H9 (cell line): ENCODE data around the gene FAM53A. TPM values are rescaled to one million over a fixed set of nuclear protein-coding genes. Genes with fewer than 3 reads are reported as not detected.

Source experiments
- DNase-seq: peaks from one replicate; pipeline ENCODE4 v3.0.0-alpha.2; 2017
- H2AFZ ChIP-seq: one replicate; pipeline ENCODE4 v1.6.1; 2013; ENCODE audit warnings: mild to moderate bottlenecking, low read length, control low read depth, moderate library complexity
- H2AK5ac ChIP-seq: 2 replicates; pipeline ENCODE4 v1.6.1; 2013; ENCODE audit warnings: low read length, control low read depth, mixed read lengths; ENCODE audit not compliant: insufficient read length
- H2BK120ac ChIP-seq: one replicate; pipeline ENCODE4 v1.6.1; 2013; ENCODE audit warnings: low read depth, mild to moderate bottlenecking, low read length, control low read depth, inconsistent platforms; ENCODE audit not compliant: poor library complexity, severe bottlenecking
- H2BK12ac ChIP-seq: 2 replicates; pipeline ENCODE4 v1.6.1; 2013; ENCODE audit warnings: low read length, control low read depth, mixed read lengths, low read depth; ENCODE audit not compliant: insufficient read length
- H2BK15ac ChIP-seq: 2 replicates; pipeline ENCODE4 v1.6.1; 2013; ENCODE audit warnings: low read depth, low read length, control low read depth
- H2BK20ac ChIP-seq: one replicate; pipeline ENCODE4 v1.6.1; 2013; ENCODE audit warnings: low read depth, mild to moderate bottlenecking, low read length, control low read depth, inconsistent platforms; ENCODE audit not compliant: poor library complexity, severe bottlenecking
- H2BK5ac ChIP-seq: 2 replicates; pipeline ENCODE4 v1.6.1; 2013; ENCODE audit warnings: low read length, control low read depth, mixed read lengths; ENCODE audit not compliant: insufficient read length
- H3K14ac ChIP-seq: 2 replicates; pipeline ENCODE4 v1.6.1; 2013; ENCODE audit warnings: low read length, control low read depth; ENCODE audit not compliant: insufficient read depth
- H3K18ac ChIP-seq: 2 replicates; pipeline ENCODE4 v1.6.1; 2013; ENCODE audit warnings: low read depth, mild to moderate bottlenecking, mixed read lengths, low read length, control low read depth; ENCODE audit not compliant: insufficient read length
- H3K23ac ChIP-seq: 2 replicates; pipeline ENCODE4 v1.6.1; 2013; ENCODE audit warnings: low read length, control low read depth, mixed read lengths, low read depth; ENCODE audit not compliant: insufficient read length
- H3K23me2 ChIP-seq: 2 replicates; pipeline ENCODE4 v1.6.1; 2013; ENCODE audit warnings: low read depth, mild to moderate bottlenecking, mixed read lengths, low read length, control low read depth; ENCODE audit not compliant: insufficient read length, poor library complexity, severe bottlenecking
- H3K27ac ChIP-seq: 2 replicates; pipeline ENCODE4 v1.5.1; 2013; ENCODE audit warnings: low read length, control low read depth, mixed read lengths, low read depth; ENCODE audit not compliant: insufficient read length
- H3K27me3 ChIP-seq: 2 replicates; pipeline ENCODE4 v1.6.1; 2013; ENCODE audit warnings: low read length, control low read depth, inconsistent platforms; ENCODE audit not compliant: insufficient read depth
- H3K4ac ChIP-seq: 2 replicates; pipeline ENCODE4 v1.6.1; 2013; ENCODE audit warnings: low read depth, mild to moderate bottlenecking, control low read depth, inconsistent platforms, low read length, moderate library complexity
- H3K4me1 ChIP-seq: 2 replicates; pipeline ENCODE4 v1.6.1; 2013; ENCODE audit warnings: low read length, control low read depth, inconsistent platforms; ENCODE audit not compliant: insufficient read depth
- H3K4me2 ChIP-seq: 2 replicates; pipeline ENCODE4 v1.6.1; 2013; ENCODE audit warnings: low read length, control low read depth, mixed read lengths; ENCODE audit not compliant: insufficient read length, insufficient read depth
- H3K56ac ChIP-seq: 2 replicates; pipeline ENCODE4 v1.6.1; 2013; ENCODE audit warnings: low read depth, mild to moderate bottlenecking, mixed read lengths, low read length, control low read depth; ENCODE audit not compliant: insufficient read length
- H3K79me1 ChIP-seq: 2 replicates; pipeline ENCODE4 v1.6.1; 2013; ENCODE audit warnings: low read depth, mild to moderate bottlenecking, moderate library complexity, low read length, control low read depth, inconsistent platforms; ENCODE audit not compliant: insufficient read depth, poor library complexity, severe bottlenecking
- H3K79me2 ChIP-seq: 2 replicates; pipeline ENCODE4 v1.6.1; 2013; ENCODE audit warnings: low read length, control low read depth, inconsistent platforms; ENCODE audit not compliant: insufficient read depth
- H3K9ac ChIP-seq: 2 replicates; pipeline ENCODE4 v1.6.1; 2013; ENCODE audit warnings: low read length, control low read depth, mixed read lengths; ENCODE audit not compliant: insufficient read length; ENCODE audit errors: extremely low read depth
- H3K9me3 ChIP-seq: one replicate; pipeline ENCODE4 v1.6.1; 2013; ENCODE audit warnings: low read depth, low read length, inconsistent platforms; ENCODE audit not compliant: control insufficient read depth
- H3T11ph ChIP-seq: one replicate; pipeline ENCODE4 v1.6.1; 2013; ENCODE audit warnings: mild to moderate bottlenecking, low read length, control low read depth, inconsistent platforms
- H4K20me1 ChIP-seq: one replicate; pipeline ENCODE4 v1.6.1; 2013; ENCODE audit not compliant: control insufficient read depth, insufficient read length, insufficient read depth
- H4K5ac ChIP-seq: 2 replicates; pipeline ENCODE4 v1.6.1; 2013; ENCODE audit warnings: low read depth, mild to moderate bottlenecking, mixed read lengths, low read length, control low read depth; ENCODE audit not compliant: insufficient read length
- H4K8ac ChIP-seq: replicated peaks from 2 replicates; pipeline ENCODE4 v1.6.1; 2013; ENCODE audit warnings: low read length, control low read depth, mixed read lengths, low read depth; ENCODE audit not compliant: insufficient read length
- H4K91ac ChIP-seq: 2 replicates; pipeline ENCODE4 v1.6.1; 2013; ENCODE audit warnings: low read depth, mild to moderate bottlenecking, moderate library complexity, mixed read lengths, low read length, control low read depth; ENCODE audit not compliant: insufficient read length
- H3K27ac Mint-ChIP-seq, 3 experiments: 2 replicates in 2 of 3; 3 replicates in 1 of 3; pipeline ENCODE4 v1.8.0; 2020 to 2021; ENCODE audit warnings: mixed read lengths in 3 of 3, mild to moderate bottlenecking in 1 of 3, moderate library complexity in 1 of 3
- H3K27me3 Mint-ChIP-seq: 2 replicates; pipeline ENCODE4 v1.8.0; 2021; ENCODE audit warnings: low read depth, mild to moderate bottlenecking, moderate library complexity, mixed read lengths
- H3K36me3 Mint-ChIP-seq, 3 experiments: 2 replicates in 2 of 3; 3 replicates in 1 of 3; pipeline ENCODE4 v1.8.0; 2020 to 2021; ENCODE audit warnings: low read depth in 3 of 3, mixed read lengths in 3 of 3; ENCODE audit not compliant: insufficient read depth in 1 of 3
- H3K4me1 Mint-ChIP-seq, 2 experiments: 2 replicates each; pipeline ENCODE4 v1.8.0; 2020; ENCODE audit warnings: mixed read lengths in 2 of 2
- H3K4me3 Mint-ChIP-seq, 2 experiments: 2 replicates in 1 of 2; 3 replicates in 1 of 2; pipeline ENCODE4 v1.8.0; 2020 to 2021; ENCODE audit warnings: mild to moderate bottlenecking in 2 of 2, mixed read lengths in 2 of 2, moderate library complexity in 1 of 2
- H3K9me3 Mint-ChIP-seq, 2 experiments: 2 replicates in 1 of 2; 3 replicates in 1 of 2; pipeline ENCODE4 v1.8.0; 2020; ENCODE audit warnings: mild to moderate bottlenecking in 2 of 2, mixed read lengths in 2 of 2, moderate library complexity in 1 of 2
- WGBS: extraction: QIAGEN DNeasy Blood & Tissue Kit; methylation state at CpG from one replicate; pipeline ENCODE4 v1.1.7; 2013; ENCODE audit warnings: missing lambda C conversion rate, low lambda C conversion rate, mixed read lengths; ENCODE audit not compliant: insufficient read length; ENCODE audit errors: extremely low coverage; 5-methylcytosine and 5-hydroxymethylcytosine counted together
- total RNA-seq: library from RNA; stranded (reverse); gene quantifications from 2 replicates; pipeline ENCODE4 v1.2.1, GENCODE V29; 2021
- TF ChIP-seq, protein P1 (sequence below): fragments of 200-600 bp; sonication (generic); conservative IDR thresholded peaks from 3 replicates; pipeline ENCODE4 v1.8.0; 2021; ENCODE audit warnings: antibody characterized with exemption, mild to moderate bottlenecking

The FAM53A gene
- total RNA-seq, 1 experiment from 2014 or later = 2.4 TPM

DNA sequence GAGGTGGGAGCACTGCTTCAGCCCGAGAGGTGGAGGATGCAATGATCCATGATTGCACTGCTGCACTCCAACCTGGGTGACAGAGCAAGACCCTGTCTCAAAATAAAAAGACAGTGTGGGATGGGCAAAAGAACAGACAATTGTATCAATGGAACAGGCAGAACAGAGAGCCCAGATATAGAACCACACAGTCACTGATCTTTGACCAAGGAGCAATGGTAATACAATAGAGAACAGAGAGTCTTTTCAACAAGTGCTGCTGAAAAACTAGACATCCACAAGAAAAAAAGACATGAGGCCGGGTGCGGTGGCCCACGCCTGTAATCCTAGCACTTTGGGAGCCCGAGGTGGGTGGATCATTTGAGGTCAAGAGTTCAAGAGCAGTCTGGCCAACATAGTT lies 5.9 kb downstream of the FAM53A start:
- H2AFZ ChIP-seq = no peak overlapping the region
- H3K23ac ChIP-seq = no peak overlapping the region
- Mint-ChIP-seq H3K36me3 (no peaks in the 10 kb centered on the region), H3K27me3 (peaks cover 29% of the 10 kb centered on the region), H3K9me3 (peaks cover under 1 to 2% of the 10 kb centered on the region in 2 experiments; a peak in 2 of 5 replicates), H3K4me3 (no peak overlapping the region), H3K4me1 (peaks cover 6 to 15% of the 10 kb centered on the region in 2 experiments), H3K27ac (no peak overlapping the region)
- H2BK20ac ChIP-seq = no peak overlapping the region
- DNase-seq = no peak
- no peak overlapping the region for H4K8ac ChIP-seq
- H2BK12ac ChIP-seq = no peak overlapping the region
- H3K18ac ChIP-seq = no peak overlapping the region
- no peak overlapping the region for H3T11ph ChIP-seq
- H2AK5ac ChIP-seq = no peak overlapping the region
- no peak overlapping the region for H3K4ac ChIP-seq
- H4K20me1 ChIP-seq = no peaks in the 10 kb centered on the region
- H3K23me2 ChIP-seq = no peaks in the 10 kb centered on the region
- no peak overlapping the region for H2BK15ac ChIP-seq
- H3K9me3 ChIP-seq = no peaks in the 10 kb centered on the region
- no peak overlapping the region for H4K91ac ChIP-seq
- no peaks in the 10 kb centered on the region for H3K79me2 ChIP-seq
- no CpG with 5 or more reads among the region's 5 CpGs for WGBS
- no peak overlapping the region for H3K27ac ChIP-seq
- peaks cover 3% of the 10 kb centered on the region; the same call in 1 of the 2 replicates for H3K27me3 ChIP-seq
- H3K79me1 ChIP-seq = no peaks in the 10 kb centered on the region
- H4K5ac ChIP-seq = no peak overlapping the region
- H2BK5ac ChIP-seq = no peak overlapping the region
- TF ChIP-seq, protein P1, sequence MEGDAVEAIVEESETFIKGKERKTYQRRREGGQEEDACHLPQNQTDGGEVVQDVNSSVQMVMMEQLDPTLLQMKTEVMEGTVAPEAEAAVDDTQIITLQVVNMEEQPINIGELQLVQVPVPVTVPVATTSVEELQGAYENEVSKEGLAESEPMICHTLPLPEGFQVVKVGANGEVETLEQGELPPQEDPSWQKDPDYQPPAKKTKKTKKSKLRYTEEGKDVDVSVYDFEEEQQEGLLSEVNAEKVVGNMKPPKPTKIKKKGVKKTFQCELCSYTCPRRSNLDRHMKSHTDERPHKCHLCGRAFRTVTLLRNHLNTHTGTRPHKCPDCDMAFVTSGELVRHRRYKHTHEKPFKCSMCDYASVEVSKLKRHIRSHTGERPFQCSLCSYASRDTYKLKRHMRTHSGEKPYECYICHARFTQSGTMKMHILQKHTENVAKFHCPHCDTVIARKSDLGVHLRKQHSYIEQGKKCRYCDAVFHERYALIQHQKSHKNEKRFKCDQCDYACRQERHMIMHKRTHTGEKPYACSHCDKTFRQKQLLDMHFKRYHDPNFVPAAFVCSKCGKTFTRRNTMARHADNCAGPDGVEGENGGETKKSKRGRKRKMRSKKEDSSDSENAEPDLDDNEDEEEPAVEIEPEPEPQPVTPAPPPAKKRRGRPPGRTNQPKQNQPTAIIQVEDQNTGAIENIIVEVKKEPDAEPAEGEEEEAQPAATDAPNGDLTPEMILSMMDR = no peak
- H3K14ac ChIP-seq = no peak overlapping the region
- H3K4me2 ChIP-seq = no peak overlapping the region
- no peak overlapping the region for H2BK120ac ChIP-seq
- no peak overlapping the region for H3K56ac ChIP-seq
- H3K4me1 ChIP-seq = no peaks in the 10 kb centered on the region
- H3K9ac ChIP-seq = no peak overlapping the region
